ENCODE measurements around the gene EPS8L1.
A peak's percentile ranks its signal among the peaks of the same experiment; 100 is the strongest.

EPS8L1 gene

GRCh38 chr19:55069865-55070197 is 5.8 kb upstream of the EPS8L1 start:
- no peak overlapping the region for H3K27ac ChIP-seq

GRCh38 chr19:55070466-55071128 is 5.1 kb upstream of the EPS8L1 start:
- Histone ChIP-seq H3K9me3 (ENCODE audit: low read depth, low read length) (no peaks in the 10 kb centered on the region), H3K27ac (no peak overlapping the region), H3K36me3 (ENCODE audit: insufficient read depth, low read length) (no peaks in the 10 kb centered on the region), H3K4me3 (no peak overlapping the region), H3K9ac (ENCODE audit: insufficient read length) (no peak overlapping the region)
- no peak for DNase-seq (ENCODE audit: low read depth, low spot score)
- TF ChIP-seq EZH2 (IDR thresholded peaks at IDR 0.05), result no peak
- no peak for TF ChIP-seq POLR2AphosphoS5 (IDR thresholded peaks at IDR 0.05; ENCODE audit: borderline replicate concordance, low read depth, low read length)
- TF ChIP-seq FOXP2 (optimal IDR thresholded peaks at IDR 0.05; ENCODE audit: control extremely low read depth, extremely low read length, insufficient read depth), result no peak

More at GRCh38 chr19:55069865-55070197, 5.8 kb upstream of the EPS8L1 start:
- TF ChIP-seq FOXP2 (optimal IDR thresholded peaks at IDR 0.05; ENCODE audit: control extremely low read depth, extremely low read length, insufficient read depth) (no peak), POLR2AphosphoS5 (IDR thresholded peaks at IDR 0.05; ENCODE audit: borderline replicate concordance, low read depth, low read length) (no peak), EZH2 (IDR thresholded peaks at IDR 0.05) (no peak)
- no peak for DNase-seq (ENCODE audit: low read depth, low spot score)
- Histone ChIP-seq H3K9me3 (ENCODE audit: low read depth, low read length) (no peaks in the 10 kb centered on the region), H3K36me3 (ENCODE audit: insufficient read depth, low read length) (no peaks in the 10 kb centered on the region), H3K9ac (ENCODE audit: insufficient read length) (no peak overlapping the region), H3K4me3 (no peak overlapping the region; the same call in 1 of the 2 replicates)

DNA sequence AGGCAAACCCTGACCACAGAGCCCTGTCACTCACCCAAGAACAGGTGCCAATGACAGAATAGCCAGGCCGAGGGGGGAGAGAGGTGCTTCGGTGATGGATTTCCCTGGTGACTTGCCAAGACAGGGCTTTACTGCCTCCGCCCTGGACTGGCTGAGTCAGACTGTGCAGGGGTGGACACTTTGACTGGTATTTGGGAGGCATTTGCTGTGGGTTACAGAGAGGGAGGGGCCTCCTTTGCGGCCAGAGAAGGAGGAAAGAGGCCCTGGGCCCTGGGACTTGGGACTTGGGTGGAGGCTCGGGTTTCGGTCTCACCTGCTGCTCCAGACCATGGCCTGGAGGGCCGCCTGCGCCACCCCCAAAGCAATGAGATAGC is 4.6 kb upstream of the EPS8L1 start:
- H3K27ac ChIP-seq, result no peak overlapping the region
- H3K9me3 ChIP-seq (ENCODE audit: low read depth, low read length), result no peaks in the 10 kb centered on the region
- no peak overlapping the region for H3K9ac ChIP-seq (ENCODE audit: insufficient read length)
- H3K36me3 ChIP-seq (ENCODE audit: insufficient read depth, low read length), result no peaks in the 10 kb centered on the region
- no peak overlapping the region for H3K4me3 ChIP-seq
- TF ChIP-seq EZH2 (IDR thresholded peaks at IDR 0.05) (no peak), FOXP2 (optimal IDR thresholded peaks at IDR 0.05; ENCODE audit: control extremely low read depth, extremely low read length, insufficient read depth) (no peak), POLR2AphosphoS5 (IDR thresholded peaks at IDR 0.05; ENCODE audit: borderline replicate concordance, low read depth, low read length) (no peak)
- DNase-seq (ENCODE audit: low read depth, low spot score), result no peak

DNA sequence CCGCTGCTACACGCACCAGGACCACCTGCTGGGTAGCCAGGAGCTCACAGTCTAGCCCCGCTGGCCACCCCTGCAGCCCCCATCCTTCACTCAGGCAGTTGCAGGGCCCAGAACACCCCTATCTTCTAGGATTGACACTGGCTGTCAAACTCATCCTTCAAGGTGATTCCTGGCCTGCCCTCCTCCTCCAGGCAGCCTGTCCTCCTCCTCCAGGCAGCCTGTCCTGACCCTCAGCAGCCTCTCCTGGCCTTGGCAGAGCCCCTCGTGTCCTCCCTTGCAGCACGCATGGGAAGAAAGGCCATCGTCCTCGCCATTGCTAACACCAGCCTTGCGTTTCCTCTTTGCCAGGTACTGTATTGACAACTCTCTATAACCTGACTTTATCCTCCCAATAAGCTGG is 3.8 kb upstream of the EPS8L1 start:
- DNase-seq (ENCODE audit: low read depth, low spot score), result no peak
- no peaks in the 10 kb centered on the region for H3K36me3 ChIP-seq (ENCODE audit: insufficient read depth, low read length)
- H3K4me3 ChIP-seq, result no peak overlapping the region
- TF ChIP-seq POLR2AphosphoS5 (IDR thresholded peaks at IDR 0.05; ENCODE audit: borderline replicate concordance, low read depth, low read length), result no peak
- TF ChIP-seq FOXP2 (optimal IDR thresholded peaks at IDR 0.05; ENCODE audit: control extremely low read depth, extremely low read length, insufficient read depth), result no peak
- no peak for TF ChIP-seq EZH2 (IDR thresholded peaks at IDR 0.05)
- no peak overlapping the region for H3K27ac ChIP-seq
- H3K9me3 ChIP-seq (ENCODE audit: low read depth, low read length), result no peaks in the 10 kb centered on the region
- no peak overlapping the region for H3K9ac ChIP-seq (ENCODE audit: insufficient read length)

DNA sequence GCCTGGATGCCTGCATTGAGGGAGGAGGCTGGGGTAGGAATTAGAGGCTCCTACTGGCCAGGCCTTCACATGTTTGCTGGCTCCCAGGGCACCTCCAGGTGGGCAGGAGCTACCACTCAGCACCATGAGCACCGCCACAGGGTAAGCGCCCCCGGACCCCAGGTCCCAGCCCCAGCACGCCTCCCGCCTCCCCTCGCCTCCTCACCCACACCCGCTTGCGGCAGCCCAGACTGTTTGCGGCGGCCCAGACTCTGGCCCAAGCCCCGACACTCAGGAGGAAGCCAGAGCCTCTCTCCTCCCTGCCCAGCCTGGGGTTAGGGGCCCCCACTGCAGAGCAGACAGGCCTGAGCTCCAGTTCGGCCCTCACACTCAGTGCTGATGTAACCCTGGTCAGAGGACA is 652 bp downstream of the EPS8L1 start:
- Histone ChIP-seq H3K4me3 (no peak overlapping the region), H3K27ac (no peak overlapping the region), H3K9me3 (ENCODE audit: low read depth, low read length) (no peaks in the 10 kb centered on the region)

DNA sequence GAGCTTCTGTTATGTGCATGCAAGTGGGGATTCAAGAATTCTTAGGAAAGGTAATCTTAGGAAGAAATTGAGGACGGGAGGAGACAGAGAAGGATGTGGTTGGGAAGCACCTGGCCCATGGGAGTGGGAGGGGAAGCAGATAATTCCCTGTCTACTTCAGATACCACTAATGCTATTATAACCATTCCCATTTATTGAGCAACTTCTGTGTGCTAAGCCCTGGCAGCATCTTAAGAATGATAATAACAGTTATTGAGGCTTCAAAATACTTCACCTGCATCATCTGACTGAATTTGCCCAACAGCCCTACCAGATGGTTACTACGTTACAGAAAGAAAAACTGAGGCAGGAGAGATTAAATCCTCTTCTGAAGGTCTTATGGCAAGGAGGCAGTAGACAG is 1.4 kb downstream of the EPS8L1 start:
- Histone ChIP-seq H3K4me3 (no peak overlapping the region), H3K9ac (ENCODE audit: insufficient read length) (no peak overlapping the region), H3K9me3 (ENCODE audit: low read depth, low read length) (no peaks in the 10 kb centered on the region), H3K27ac (no peak overlapping the region), H3K36me3 (ENCODE audit: insufficient read depth, low read length) (no peaks in the 10 kb centered on the region)
- TF ChIP-seq EZH2 (IDR thresholded peaks at IDR 0.05) (no peak), POLR2AphosphoS5 (IDR thresholded peaks at IDR 0.05; ENCODE audit: borderline replicate concordance, low read depth, low read length) (no peak), FOXP2 (optimal IDR thresholded peaks at IDR 0.05; ENCODE audit: control extremely low read depth, extremely low read length, insufficient read depth) (no peak)
- DNase-seq (ENCODE audit: low read depth, low spot score), result no peak

More for the DNA sequence above, 652 bp downstream of the EPS8L1 start:
- no peaks in the 10 kb centered on the region for H3K36me3 ChIP-seq (ENCODE audit: insufficient read depth, low read length)
- no peak for DNase-seq (ENCODE audit: low read depth, low spot score)
- no peak overlapping the region for H3K9ac ChIP-seq (ENCODE audit: insufficient read length)
- TF ChIP-seq POLR2AphosphoS5 (IDR thresholded peaks at IDR 0.05; ENCODE audit: borderline replicate concordance, low read depth, low read length) (no peak), EZH2 (IDR thresholded peaks at IDR 0.05) (no peak), FOXP2 (optimal IDR thresholded peaks at IDR 0.05; ENCODE audit: control extremely low read depth, extremely low read length, insufficient read depth) (no peak)

GRCh38 chr19:55078996-55079395 is 3.3 kb downstream of the EPS8L1 start:
- Histone ChIP-seq H3K9ac (ENCODE audit: insufficient read length) (no peak overlapping the region), H3K4me3 (no peak overlapping the region), H3K9me3 (ENCODE audit: low read depth, low read length) (no peaks in the 10 kb centered on the region), H3K27ac (no peak overlapping the region), H3K36me3 (ENCODE audit: insufficient read depth, low read length) (no peaks in the 10 kb centered on the region)
- no peak for DNase-seq (ENCODE audit: low read depth, low spot score)
- no peak for TF ChIP-seq EZH2 (IDR thresholded peaks at IDR 0.05)

GRCh38 chr19:55079400-55080038 is 3.9 kb downstream of the EPS8L1 start:
- H3K9ac ChIP-seq (ENCODE audit: insufficient read length), result no peak overlapping the region
- H3K36me3 ChIP-seq (ENCODE audit: insufficient read depth, low read length), result no peaks in the 10 kb centered on the region
- H3K27ac ChIP-seq, result no peak overlapping the region
- DNase-seq (ENCODE audit: low read depth, low spot score), result no peak
- peak overlapping the region; percentile 92 for H3K4me3 ChIP-seq
- no peaks in the 10 kb centered on the region for H3K9me3 ChIP-seq (ENCODE audit: low read depth, low read length)
- no peak for TF ChIP-seq EZH2 (IDR thresholded peaks at IDR 0.05)
- TF ChIP-seq POLR2AphosphoS5 (IDR thresholded peaks at IDR 0.05; ENCODE audit: borderline replicate concordance, low read depth, low read length), result no peak
- TF ChIP-seq FOXP2 (optimal IDR thresholded peaks at IDR 0.05; ENCODE audit: control extremely low read depth, extremely low read length, insufficient read depth), result no peak
